Hepatocyte (in vitro differentiated cells): Measurements from ENCODE around the gene RETREG2.

Experiments used
- EZH2 ChIP-seq: fragments of 200-600 bp; sonication (generic); IDR thresholded peaks from 2 replicates; pipeline ENCODE4 v1.6.1; 2016; ENCODE audit warnings: antibody characterized with exemption, mild to moderate bottlenecking, borderline replicate concordance
- EZH2phosphoT487 ChIP-seq: fragments of 200-600 bp; sonication (generic); IDR thresholded peaks from one replicate; pipeline ENCODE4 v1.6.1; 2018; ENCODE audit warnings: antibody characterized with exemption, mild to moderate bottlenecking, low read depth, moderate library complexity; ENCODE audit not compliant: unreplicated experiment, severe bottlenecking
- TF ChIP-seq, protein P1 (sequence below): fragments of 200-600 bp; sonication (generic); IDR thresholded peaks from 2 replicates; pipeline ENCODE4 v1.5.1; 2016; ENCODE audit warnings: antibody characterized with exemption, mild to moderate bottlenecking; ENCODE audit not compliant: poor library complexity

DNA sequence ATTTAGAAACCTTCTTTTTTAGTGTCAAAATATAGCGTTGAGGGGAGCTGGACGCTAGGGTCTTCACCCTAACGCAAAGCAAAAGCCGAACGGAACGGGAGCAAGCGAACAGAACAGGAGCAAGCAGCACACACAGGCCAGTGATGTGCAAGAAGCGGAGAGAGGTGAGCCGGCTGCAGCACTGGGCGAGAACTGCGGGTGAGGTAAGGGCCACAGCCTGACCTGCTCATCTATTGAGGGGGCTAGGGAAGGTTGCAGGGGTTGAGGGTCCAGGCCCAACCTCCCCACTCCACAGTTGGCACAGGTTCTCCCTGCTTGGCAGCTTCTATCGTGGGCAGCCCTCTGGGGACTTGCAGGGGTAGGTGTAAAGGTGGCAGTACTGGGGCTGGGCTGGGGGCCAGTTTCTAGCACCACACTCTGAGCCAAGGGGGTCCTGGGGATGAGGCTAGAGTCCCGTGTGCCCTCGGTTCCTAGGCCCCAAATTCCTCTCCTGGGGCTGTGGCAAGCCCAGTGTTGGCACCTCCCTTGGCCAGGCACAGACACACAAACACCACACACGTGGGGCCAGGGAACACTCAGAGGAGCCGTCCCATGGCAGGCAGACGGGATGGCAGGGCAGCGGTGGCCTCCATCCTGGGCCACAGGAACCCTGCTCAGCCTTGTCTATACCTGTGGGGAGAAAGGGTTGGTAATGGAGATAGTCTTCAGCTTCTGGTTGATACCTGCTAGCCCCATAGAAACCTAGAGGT lies 41.9 kb downstream of the RETREG2 start:
- TF ChIP-seq EZH2phosphoT487, result no peak
- no peak for TF ChIP-seq EZH2
- TF ChIP-seq, protein P1, sequence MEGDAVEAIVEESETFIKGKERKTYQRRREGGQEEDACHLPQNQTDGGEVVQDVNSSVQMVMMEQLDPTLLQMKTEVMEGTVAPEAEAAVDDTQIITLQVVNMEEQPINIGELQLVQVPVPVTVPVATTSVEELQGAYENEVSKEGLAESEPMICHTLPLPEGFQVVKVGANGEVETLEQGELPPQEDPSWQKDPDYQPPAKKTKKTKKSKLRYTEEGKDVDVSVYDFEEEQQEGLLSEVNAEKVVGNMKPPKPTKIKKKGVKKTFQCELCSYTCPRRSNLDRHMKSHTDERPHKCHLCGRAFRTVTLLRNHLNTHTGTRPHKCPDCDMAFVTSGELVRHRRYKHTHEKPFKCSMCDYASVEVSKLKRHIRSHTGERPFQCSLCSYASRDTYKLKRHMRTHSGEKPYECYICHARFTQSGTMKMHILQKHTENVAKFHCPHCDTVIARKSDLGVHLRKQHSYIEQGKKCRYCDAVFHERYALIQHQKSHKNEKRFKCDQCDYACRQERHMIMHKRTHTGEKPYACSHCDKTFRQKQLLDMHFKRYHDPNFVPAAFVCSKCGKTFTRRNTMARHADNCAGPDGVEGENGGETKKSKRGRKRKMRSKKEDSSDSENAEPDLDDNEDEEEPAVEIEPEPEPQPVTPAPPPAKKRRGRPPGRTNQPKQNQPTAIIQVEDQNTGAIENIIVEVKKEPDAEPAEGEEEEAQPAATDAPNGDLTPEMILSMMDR, result no peak
